ENCODE data around the gene C1QC. TPM values are rescaled to one million over a fixed set of nuclear protein-coding genes. Genes with fewer than 3 reads are reported as not detected.

C1QC gene
- total RNA-seq, 1 donor from 2014 or later = not detected

- H3K27me3 Mint-ChIP-seq (ENCODE audit: unreplicated experiment) = peaks cover 13% of the 10 kb centered on the region
- TF ChIP-seq, protein P1, sequence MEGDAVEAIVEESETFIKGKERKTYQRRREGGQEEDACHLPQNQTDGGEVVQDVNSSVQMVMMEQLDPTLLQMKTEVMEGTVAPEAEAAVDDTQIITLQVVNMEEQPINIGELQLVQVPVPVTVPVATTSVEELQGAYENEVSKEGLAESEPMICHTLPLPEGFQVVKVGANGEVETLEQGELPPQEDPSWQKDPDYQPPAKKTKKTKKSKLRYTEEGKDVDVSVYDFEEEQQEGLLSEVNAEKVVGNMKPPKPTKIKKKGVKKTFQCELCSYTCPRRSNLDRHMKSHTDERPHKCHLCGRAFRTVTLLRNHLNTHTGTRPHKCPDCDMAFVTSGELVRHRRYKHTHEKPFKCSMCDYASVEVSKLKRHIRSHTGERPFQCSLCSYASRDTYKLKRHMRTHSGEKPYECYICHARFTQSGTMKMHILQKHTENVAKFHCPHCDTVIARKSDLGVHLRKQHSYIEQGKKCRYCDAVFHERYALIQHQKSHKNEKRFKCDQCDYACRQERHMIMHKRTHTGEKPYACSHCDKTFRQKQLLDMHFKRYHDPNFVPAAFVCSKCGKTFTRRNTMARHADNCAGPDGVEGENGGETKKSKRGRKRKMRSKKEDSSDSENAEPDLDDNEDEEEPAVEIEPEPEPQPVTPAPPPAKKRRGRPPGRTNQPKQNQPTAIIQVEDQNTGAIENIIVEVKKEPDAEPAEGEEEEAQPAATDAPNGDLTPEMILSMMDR (IDR thresholded peaks at IDR 0.05) = no peak
- H3K4me1 Mint-ChIP-seq (ENCODE audit: unreplicated experiment) = no peaks in the 10 kb centered on the region
- no peaks in the 10 kb centered on the region for H3K36me3 Mint-ChIP-seq (ENCODE audit: unreplicated experiment)
- no peak for DNase-seq (ENCODE audit: extremely low spot score, unreplicated experiment)
- no peaks in the 10 kb centered on the region for H3K9me3 Mint-ChIP-seq (ENCODE audit: unreplicated experiment)
- H3K4me3 Mint-ChIP-seq (ENCODE audit: unreplicated experiment) = no peak overlapping the region
- no peak overlapping the region for H3K27ac Mint-ChIP-seq (ENCODE audit: unreplicated experiment)
Measured at GRCh38 chr1:22598736-22599135, 44.7 kb upstream of the C1QC start.

DNA sequence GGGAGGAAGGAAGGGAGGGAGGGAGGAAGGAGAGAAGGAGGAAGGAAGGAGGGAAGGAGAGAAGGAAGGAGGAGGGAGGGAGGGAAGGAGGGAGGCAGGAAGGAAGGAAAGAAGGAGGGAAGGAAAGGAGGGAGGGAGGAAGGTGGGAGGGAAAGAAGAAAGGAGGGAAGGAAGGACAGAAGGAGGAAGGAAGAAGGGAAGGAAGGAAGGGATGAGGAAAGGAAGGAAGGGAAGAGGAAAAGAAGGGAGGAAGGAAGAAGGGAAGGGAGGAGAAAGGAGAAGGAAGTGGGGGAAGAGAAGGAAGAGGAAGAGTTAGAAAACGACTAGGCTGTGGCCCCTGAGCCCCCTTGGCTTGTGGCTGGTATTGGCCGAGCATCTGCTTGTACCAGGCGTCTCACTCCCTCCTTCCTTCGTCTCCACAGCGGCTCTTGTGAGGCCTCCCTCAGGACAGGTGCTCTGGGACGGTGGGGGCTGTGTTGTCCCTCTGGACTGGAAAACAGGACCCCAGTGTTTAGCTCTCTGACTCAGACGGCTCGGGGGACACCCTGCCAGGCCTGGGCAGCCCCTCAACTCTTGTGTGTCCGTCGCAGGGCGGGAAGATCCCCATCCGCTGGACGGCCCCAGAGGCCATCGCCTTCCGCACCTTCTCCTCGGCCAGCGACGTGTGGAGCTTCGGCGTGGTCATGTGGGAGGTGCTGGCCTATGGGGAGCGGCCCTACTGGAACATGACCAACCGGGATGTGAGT is 43.2 kb upstream of the C1QC start:
- Mint-ChIP-seq H3K4me1 (ENCODE audit: unreplicated experiment) (no peaks in the 10 kb centered on the region), H3K36me3 (ENCODE audit: unreplicated experiment) (no peaks in the 10 kb centered on the region), H3K4me3 (ENCODE audit: unreplicated experiment) (no peak overlapping the region), H3K9me3 (ENCODE audit: unreplicated experiment) (no peaks in the 10 kb centered on the region), H3K27ac (ENCODE audit: unreplicated experiment) (no peak overlapping the region), H3K27me3 (ENCODE audit: unreplicated experiment) (peaks cover 28% of the 10 kb centered on the region)
- no peak for DNase-seq (ENCODE audit: extremely low spot score, unreplicated experiment)
- TF ChIP-seq, protein P1 (IDR thresholded peaks at IDR 0.05) = no peak

DNA sequence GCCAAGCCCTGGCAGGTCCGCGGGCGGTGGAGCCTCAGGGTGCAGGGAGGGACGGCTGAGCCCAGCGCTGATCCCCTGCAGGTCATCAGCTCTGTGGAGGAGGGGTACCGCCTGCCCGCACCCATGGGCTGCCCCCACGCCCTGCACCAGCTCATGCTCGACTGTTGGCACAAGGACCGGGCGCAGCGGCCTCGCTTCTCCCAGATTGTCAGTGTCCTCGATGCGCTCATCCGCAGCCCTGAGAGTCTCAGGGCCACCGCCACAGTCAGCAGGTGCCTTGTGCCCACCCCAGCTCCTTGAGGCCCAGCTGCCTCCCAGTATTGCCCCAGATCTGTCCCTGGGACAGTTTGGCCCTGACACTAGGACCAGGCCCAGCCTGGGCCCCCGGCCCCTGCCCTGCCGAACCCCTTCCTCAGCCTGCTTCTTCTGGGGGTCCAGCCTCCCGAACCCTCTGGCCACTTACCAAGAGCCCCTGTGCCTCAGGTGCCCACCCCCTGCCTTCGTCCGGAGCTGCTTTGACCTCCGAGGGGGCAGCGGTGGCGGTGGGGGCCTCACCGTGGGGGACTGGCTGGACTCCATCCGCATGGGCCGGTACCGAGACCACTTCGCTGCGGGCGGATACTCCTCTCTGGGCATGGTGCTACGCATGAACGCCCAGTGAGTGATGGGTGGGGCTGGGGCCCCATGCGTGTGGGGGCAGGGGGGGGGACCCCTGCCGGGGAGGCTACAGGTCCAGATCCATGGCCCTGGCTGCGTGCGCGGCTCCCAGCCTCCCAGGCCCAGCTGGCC is 42.4 kb upstream of the C1QC start:
- Mint-ChIP-seq H3K9me3 (ENCODE audit: unreplicated experiment) (no peaks in the 10 kb centered on the region), H3K27ac (ENCODE audit: unreplicated experiment) (no peak overlapping the region), H3K4me1 (ENCODE audit: unreplicated experiment) (no peaks in the 10 kb centered on the region), H3K36me3 (ENCODE audit: unreplicated experiment) (no peaks in the 10 kb centered on the region), H3K4me3 (ENCODE audit: unreplicated experiment) (no peak overlapping the region), H3K27me3 (ENCODE audit: unreplicated experiment) (peaks cover 29% of the 10 kb centered on the region)
- TF ChIP-seq, protein P1 (IDR thresholded peaks at IDR 0.05) = no peak
- no peak for DNase-seq (ENCODE audit: extremely low spot score, unreplicated experiment)

GRCh38 chr1:22601610-22602009 is 41.8 kb upstream of the C1QC start:
- Mint-ChIP-seq H3K36me3 (ENCODE audit: unreplicated experiment) (no peaks in the 10 kb centered on the region), H3K27ac (ENCODE audit: unreplicated experiment) (no peak overlapping the region), H3K9me3 (ENCODE audit: unreplicated experiment) (no peaks in the 10 kb centered on the region), H3K27me3 (ENCODE audit: unreplicated experiment) (peaks cover 34% of the 10 kb centered on the region), H3K4me1 (ENCODE audit: unreplicated experiment) (no peaks in the 10 kb centered on the region), H3K4me3 (ENCODE audit: unreplicated experiment) (no peak overlapping the region)
- no peak for DNase-seq (ENCODE audit: extremely low spot score, unreplicated experiment)
- TF ChIP-seq, protein P1 (IDR thresholded peaks at IDR 0.05) = no peak

DNA sequence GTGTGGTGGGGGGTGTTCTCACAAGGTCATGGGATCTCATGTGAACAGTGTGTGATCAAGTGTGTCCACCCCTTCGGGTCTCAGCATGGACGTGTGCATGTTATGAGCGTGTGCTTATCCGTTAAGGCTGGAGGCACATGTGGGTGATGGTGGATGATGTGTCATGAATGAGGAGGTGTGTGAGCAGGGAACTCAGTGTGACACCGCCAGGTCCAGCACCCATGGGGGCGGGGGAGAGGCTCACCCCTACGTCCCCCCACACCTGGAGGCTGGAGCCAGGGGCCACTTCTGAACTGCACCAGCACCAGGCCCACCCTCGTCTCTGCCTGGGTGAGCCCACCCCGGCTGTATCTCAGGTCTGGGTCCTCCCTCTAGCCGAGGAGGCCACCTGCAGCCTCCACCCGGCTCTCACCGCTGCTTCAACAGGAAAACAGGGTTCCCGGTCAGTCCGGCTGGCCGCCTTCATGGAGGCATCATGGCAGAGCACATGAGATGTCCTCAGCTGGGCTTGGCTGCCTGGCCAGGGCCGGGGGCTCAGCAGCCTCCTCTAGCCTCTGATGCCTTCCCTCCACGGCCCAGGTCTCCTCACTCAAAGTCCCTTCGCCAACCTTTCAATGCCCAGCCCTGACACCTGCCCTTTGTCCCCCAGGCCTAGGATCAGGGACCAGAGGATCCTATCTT is 41.2 kb upstream of the C1QC start:
- H3K9me3 Mint-ChIP-seq (ENCODE audit: unreplicated experiment) = no peaks in the 10 kb centered on the region
- H3K4me3 Mint-ChIP-seq (ENCODE audit: unreplicated experiment) = no peak overlapping the region
- H3K4me1 Mint-ChIP-seq (ENCODE audit: unreplicated experiment) = no peaks in the 10 kb centered on the region
- H3K27ac Mint-ChIP-seq (ENCODE audit: unreplicated experiment) = no peak overlapping the region
- DNase-seq (ENCODE audit: extremely low spot score, unreplicated experiment) = no peak
- no peaks in the 10 kb centered on the region for H3K36me3 Mint-ChIP-seq (ENCODE audit: unreplicated experiment)
- peaks cover 38% of the 10 kb centered on the region for H3K27me3 Mint-ChIP-seq (ENCODE audit: unreplicated experiment)
- TF ChIP-seq, protein P1 (IDR thresholded peaks at IDR 0.05) = no peak
